DND-41 (cell line): ENCODE data around the gene TIMM8A.
A peak's percentile ranks its signal among the peaks of the same experiment; 100 is the strongest.

Source experiments
- ATAC-seq: fragments of 200-7000 bp; cut with Tn5 transposase; 3 replicates; pipeline ENCODE4 v1.9.1; 2021; ENCODE audit warnings: low read depth; ENCODE audit not compliant: insufficient read depth
- DNase-seq: peaks from one replicate; pipeline ENCODE4 v3.0.0-alpha.2; 2020
- H2AFZ ChIP-seq: 2 replicates; pipeline ENCODE4 v1.6.0; 2012; ENCODE audit warnings: low read depth, low read length
- H3K27ac ChIP-seq: 2 replicates; pipeline ENCODE4 v1.5.1; 2012; ENCODE audit warnings: low read length, inconsistent platforms
- H3K27me3 ChIP-seq: fragments of 200-600 bp; sonication (generic); 2 replicates; pipeline ENCODE4 v1.6.0; 2012; ENCODE audit warnings: low read length, mild to moderate bottlenecking, inconsistent platforms; ENCODE audit not compliant: insufficient read depth, poor library complexity
- H3K36me3 ChIP-seq: 2 replicates; pipeline ENCODE4 v1.5.1; 2012; ENCODE audit warnings: low read length, inconsistent platforms; ENCODE audit not compliant: insufficient read depth
- H3K4me1 ChIP-seq: 2 replicates; pipeline ENCODE4 v1.5.1; 2012; ENCODE audit warnings: mild to moderate bottlenecking, low read length; ENCODE audit not compliant: insufficient read depth
- H3K4me2 ChIP-seq: 2 replicates; pipeline ENCODE4 v1.6.0; 2012; ENCODE audit warnings: mild to moderate bottlenecking, moderate library complexity, low read length, inconsistent platforms; ENCODE audit not compliant: insufficient read depth
- H3K4me3 ChIP-seq, 2 experiments: fragments of 200-600 bp in 1 of 2; shearing (Covaris generic) in 1 of 2; 2 replicates each; pipeline ENCODE4 v1.5.1; 2012 to 2016; ENCODE audit warnings: inconsistent platforms in 2 of 2, low read length in 2 of 2, mild to moderate bottlenecking in 2 of 2, low read depth in 1 of 2, moderate library complexity in 1 of 2
- H3K79me2 ChIP-seq: 2 replicates; pipeline ENCODE4 v1.6.0; 2012; ENCODE audit warnings: low read length, inconsistent platforms; ENCODE audit not compliant: insufficient read depth
- H3K9ac ChIP-seq: 2 replicates; pipeline ENCODE4 v1.6.0; 2012; ENCODE audit warnings: low read depth, mild to moderate bottlenecking, inconsistent platforms, low read length, moderate library complexity
- H3K9me3 ChIP-seq: 2 replicates; pipeline ENCODE4 v1.5.1; 2012; ENCODE audit warnings: low read length, moderate library complexity, mild to moderate bottlenecking, inconsistent platforms; ENCODE audit not compliant: insufficient read depth, severe bottlenecking
- H4K20me1 ChIP-seq: 2 replicates; pipeline ENCODE4 v1.6.0; 2012; ENCODE audit warnings: low read length; ENCODE audit not compliant: insufficient read depth
- CTCF ChIP-seq: IDR thresholded peaks from 2 replicates; pipeline ENCODE4 v1.5.1; 2012; ENCODE audit warnings: borderline replicate concordance, low read length, moderate library complexity, mild to moderate bottlenecking; ENCODE audit not compliant: poor library complexity, severe bottlenecking; ENCODE audit errors: extremely low read depth
- EZH2 ChIP-seq: IDR thresholded peaks from 3 replicates; pipeline ENCODE4 v1.6.1; 2012; ENCODE audit warnings: borderline replicate concordance, low read depth, mild to moderate bottlenecking, moderate library complexity, low read length, inconsistent platforms; ENCODE audit not compliant: severe bottlenecking

TIMM8A gene

DNA sequence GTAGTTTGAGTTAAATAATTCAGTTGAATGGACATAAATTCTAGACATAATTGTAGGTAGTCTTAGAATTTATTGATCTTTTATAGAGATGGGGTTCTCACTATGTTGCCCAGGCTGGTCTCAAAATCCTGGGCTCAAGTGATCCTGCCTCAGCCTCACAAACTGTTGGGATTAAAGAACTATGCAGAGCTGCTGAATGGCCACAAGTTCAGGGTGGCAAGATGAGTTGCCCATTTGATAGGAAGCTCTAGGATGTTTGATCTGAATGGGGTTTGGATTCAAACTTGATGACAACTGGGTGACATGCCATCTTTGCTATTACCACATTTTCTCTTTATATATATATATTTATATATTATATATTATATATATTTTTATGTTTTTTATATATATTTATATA, 45.8 kb upstream of the TIMM8A start:
- no peak overlapping the region for H3K27ac ChIP-seq
- no peak overlapping the region for H3K4me2 ChIP-seq

DNA sequence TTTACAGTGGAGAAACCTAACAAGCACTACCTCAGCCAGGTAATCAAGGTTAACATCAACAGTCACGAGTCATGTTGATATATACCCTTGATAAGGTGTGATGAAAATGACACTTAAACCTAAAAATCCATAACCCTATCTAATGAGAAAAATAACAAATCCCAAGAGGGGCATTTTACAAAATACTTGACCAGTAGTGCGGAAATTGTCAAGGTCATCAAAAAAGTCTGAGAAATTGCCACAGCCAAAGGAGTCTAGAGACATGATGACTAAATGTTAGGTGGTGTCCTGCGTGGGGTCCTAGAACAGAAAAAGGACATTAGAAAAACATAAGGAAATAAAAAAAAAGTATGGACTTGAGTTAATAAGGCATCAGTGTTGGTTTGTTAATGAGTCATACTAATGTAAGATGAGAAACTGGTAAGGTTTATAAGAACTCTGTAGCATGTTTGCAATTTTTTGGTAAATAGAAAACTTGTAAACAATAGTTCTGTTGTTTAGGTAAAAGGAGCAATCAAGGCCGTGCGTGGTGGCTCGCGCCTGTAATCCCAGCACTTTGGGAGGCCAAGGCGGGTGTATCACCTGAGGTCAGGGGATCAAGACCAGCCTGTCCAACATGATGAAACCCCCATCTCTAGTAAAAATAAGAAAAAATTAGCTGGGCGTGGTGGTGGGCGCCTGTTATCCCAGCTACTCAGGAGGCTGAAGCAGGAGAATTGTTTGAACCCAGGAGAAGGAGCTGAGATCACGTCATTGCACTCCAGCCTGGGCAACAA, 45.2 kb upstream of the TIMM8A start:
- DNase-seq (no peak), ATAC-seq (no peak)
- Histone ChIP-seq H3K27me3 (no peaks in the 10 kb centered on the region), H3K4me3 (no peak overlapping the region), H3K9ac (no peak overlapping the region), H2AFZ (no peak overlapping the region), H3K4me1 (peaks cover 31% of the 10 kb centered on the region), H4K20me1 (no peaks in the 10 kb centered on the region; the same call in 1 of the 2 replicates), H3K9me3 (no peaks in the 10 kb centered on the region), H3K36me3 (peaks cover 39% of the 10 kb centered on the region), H3K27ac (no peak overlapping the region), H3K4me2 (peak overlapping the region; percentile 79; the same call in 1 of the 2 replicates), H3K79me2 (peaks cover 25% of the 10 kb centered on the region)
- no peak for TF ChIP-seq EZH2
- no peak for TF ChIP-seq CTCF

More for the DNA sequence above, 45.8 kb upstream of the TIMM8A start:
- H3K79me2 ChIP-seq = peaks cover 25% of the 10 kb centered on the region
- H3K9me3 ChIP-seq = no peaks in the 10 kb centered on the region
- H3K27me3 ChIP-seq = no peaks in the 10 kb centered on the region
- no peak overlapping the region for H3K9ac ChIP-seq
- no peak for TF ChIP-seq EZH2
- no peak for TF ChIP-seq CTCF
- no peak for ATAC-seq
- H3K4me3 ChIP-seq = no peak overlapping the region
- H2AFZ ChIP-seq = no peak overlapping the region
- H4K20me1 ChIP-seq = no peaks in the 10 kb centered on the region; the same call in 1 of the 2 replicates
- peaks cover 39% of the 10 kb centered on the region for H3K36me3 ChIP-seq
- H3K4me1 ChIP-seq = peaks cover 31% of the 10 kb centered on the region
- DNase-seq = no peak

DNA sequence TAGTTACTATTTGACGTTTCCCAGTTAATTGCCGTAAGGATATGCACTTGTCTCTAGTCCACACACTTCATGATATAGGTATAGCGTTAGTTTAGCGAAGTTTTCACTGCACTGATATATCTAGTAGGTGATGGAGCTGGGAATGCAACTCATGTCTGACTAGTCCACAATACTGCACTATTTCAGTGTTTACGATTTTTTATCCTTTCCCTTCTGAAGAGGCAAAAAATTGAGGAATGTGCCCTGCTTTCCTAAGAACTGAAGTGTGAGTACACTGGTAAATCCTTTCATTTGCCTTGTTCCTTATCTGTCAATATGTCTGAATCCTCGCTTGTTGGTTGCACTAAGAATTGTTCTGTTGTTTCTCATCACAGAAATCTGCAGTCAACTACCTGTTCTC, 43.3 kb upstream of the TIMM8A start:
- TF ChIP-seq CTCF (no peak), EZH2 (no peak)
- Histone ChIP-seq H3K4me3 (peak overlapping the region; percentile 54 to 70; a peak in 3 of 4 replicates), H3K4me2 (peak overlapping the region; percentile 79), H3K79me2 (peaks cover 25% of the 10 kb centered on the region), H3K27ac (peak overlapping the region; percentile 69), H3K9me3 (no peaks in the 10 kb centered on the region), H3K36me3 (peaks cover 39% of the 10 kb centered on the region), H2AFZ (no peak overlapping the region), H3K4me1 (peaks cover 31% of the 10 kb centered on the region), H3K9ac (peak overlapping the region; percentile 69), H4K20me1 (no peaks in the 10 kb centered on the region; the same call in 1 of the 2 replicates), H3K27me3 (no peaks in the 10 kb centered on the region)
- DNase-seq = no peak
- no peak for ATAC-seq
